Stimulated activated naive B cell treated with anti-CD40 and anti-IgM and Interleukin-4, amounts not matched to agents 10 μg/mL and 1 μg/mL and 100 μg/mL, for 72 hours (primary cell): Measurements from ENCODE around the gene DSCAML1.
"Not testable (repeated sequence)": the region's sequence is repeated elsewhere in the genome, so short reads cannot be mapped to it uniquely, and the experiment has no call there.

ENCODE experiments used
- ATAC-seq, 2 donors: fragments of 150-1000 bp; cut with Tn5 transposase; replicated peaks; 2 replicates each; pipeline ENCODE4 v1.10.0; 2021; ENCODE audit warnings: moderate library complexity in 1 of 2
- DNase-seq: peaks from one replicate; pipeline ENCODE4 v3.0.0; 2021
- H3K27ac Mint-ChIP-seq: one replicate; pipeline ENCODE4 v1.8.0; 2022; ENCODE audit warnings: mild to moderate bottlenecking, mixed read lengths
- H3K27me3 Mint-ChIP-seq, 2 donors: one replicate each; pipeline ENCODE4 v1.8.0; 2022; ENCODE audit warnings: mixed read lengths in 2 of 2
- H3K36me3 Mint-ChIP-seq, 2 donors: one replicate each; pipeline ENCODE4 v1.8.0; 2022; ENCODE audit warnings: mixed read lengths in 2 of 2, mild to moderate bottlenecking in 1 of 2
- H3K4me1 Mint-ChIP-seq, 2 donors: one replicate each; pipeline ENCODE4 v1.8.0; 2022; ENCODE audit warnings: mixed read lengths in 2 of 2, mild to moderate bottlenecking in 1 of 2
- H3K4me3 Mint-ChIP-seq, 2 donors: one replicate each; pipeline ENCODE4 v1.8.0; 2022; ENCODE audit warnings: mild to moderate bottlenecking in 2 of 2, mixed read lengths in 2 of 2, moderate library complexity in 1 of 2
- H3K9me3 Mint-ChIP-seq, 2 donors: one replicate each; pipeline ENCODE4 v1.8.0; 2022; ENCODE audit warnings: mixed read lengths in 2 of 2, mild to moderate bottlenecking in 1 of 2

Gene DSCAML1

GRCh38 chr11:117816846-117817367, 19.9 kb upstream of the DSCAML1 start:
- peaks cover 4 to 31% of the 10 kb centered on the region in 2 donors for H3K36me3 Mint-ChIP-seq
- ATAC-seq (peak in 1 of 2 donors; percentile 8), DNase-seq (no peak)
- H3K4me3 Mint-ChIP-seq, result peak overlapping the region; percentile 94 to 100
- peaks cover 0 to 2% of the 10 kb centered on the region in 2 donors for H3K9me3 Mint-ChIP-seq
- H3K4me1 Mint-ChIP-seq, result peaks cover 70 to 85% of the 10 kb centered on the region in 2 donors
- H3K27me3 Mint-ChIP-seq, result no peaks in the 10 kb centered on the region
- H3K27ac Mint-ChIP-seq, result peak overlapping the region; percentile 100

- ATAC-seq (no peak), DNase-seq (no peak)
- peak overlapping the region; percentile 94 to 100 for H3K4me3 Mint-ChIP-seq
- peaks cover 71 to 90% of the 10 kb centered on the region in 2 donors for H3K4me1 Mint-ChIP-seq
- peaks cover 5 to 38% of the 10 kb centered on the region in 2 donors for H3K36me3 Mint-ChIP-seq
- H3K27ac Mint-ChIP-seq, result peak overlapping the region; percentile 100
- H3K27me3 Mint-ChIP-seq, result no peaks in the 10 kb centered on the region
- peaks cover 0 to 2% of the 10 kb centered on the region in 2 donors for H3K9me3 Mint-ChIP-seq
Measured at GRCh38 chr11:117816151-117816741, 19.2 kb upstream of the DSCAML1 start.

DNA sequence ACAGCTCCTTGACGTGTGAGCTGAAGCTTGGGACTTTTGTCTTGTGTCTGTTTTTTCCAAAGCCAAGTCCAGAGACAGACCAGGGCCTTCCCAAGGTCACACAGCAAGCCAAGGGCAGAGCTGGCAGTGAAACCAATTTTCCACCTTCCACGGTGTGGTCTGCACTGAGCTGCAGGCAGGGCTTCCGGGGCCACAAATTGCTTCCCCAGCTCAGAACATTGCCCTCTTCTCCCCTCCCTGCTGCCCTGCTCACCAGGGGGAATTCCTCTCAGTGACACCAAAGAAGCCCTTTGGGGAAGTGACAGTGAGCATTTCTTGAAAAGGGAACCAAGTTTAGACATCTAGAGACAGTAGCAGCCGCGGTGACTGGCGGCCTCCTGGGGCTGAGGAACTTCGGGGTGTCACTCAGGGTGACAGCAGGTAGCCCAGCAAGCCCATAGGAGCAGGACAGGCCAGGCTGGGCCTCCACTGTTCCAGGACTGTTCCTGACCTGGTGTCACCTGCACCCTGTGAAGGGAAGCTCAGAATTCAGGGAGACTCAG, 18.3 kb upstream of the DSCAML1 start:
- DNase-seq (peak; percentile 88), ATAC-seq (peak; percentile 65 to 75)
- Mint-ChIP-seq H3K4me3 (peak overlapping the region; percentile 94 to 100), H3K27ac (peak overlapping the region; percentile 100), H3K27me3 (no peaks in the 10 kb centered on the region), H3K9me3 (peaks cover 0 to 2% of the 10 kb centered on the region in 2 donors), H3K36me3 (peaks cover 7 to 47% of the 10 kb centered on the region in 2 donors), H3K4me1 (peaks cover 78 to 94% of the 10 kb centered on the region in 2 donors)

- peaks cover 0 to 2% of the 10 kb centered on the region in 2 donors for H3K9me3 Mint-ChIP-seq
- peak; percentile 51 to 61 for ATAC-seq
- peaks cover 9 to 51% of the 10 kb centered on the region in 2 donors for H3K36me3 Mint-ChIP-seq
- peaks cover 78 to 94% of the 10 kb centered on the region in 2 donors for H3K4me1 Mint-ChIP-seq
- peak; percentile 90 for DNase-seq
- peak overlapping the region; percentile 100 for H3K27ac Mint-ChIP-seq
- H3K27me3 Mint-ChIP-seq, result no peaks in the 10 kb centered on the region
- peak overlapping the region; percentile 94 to 100 for H3K4me3 Mint-ChIP-seq
Measured at GRCh38 chr11:117814766-117815261, 17.8 kb upstream of the DSCAML1 start.

DNA sequence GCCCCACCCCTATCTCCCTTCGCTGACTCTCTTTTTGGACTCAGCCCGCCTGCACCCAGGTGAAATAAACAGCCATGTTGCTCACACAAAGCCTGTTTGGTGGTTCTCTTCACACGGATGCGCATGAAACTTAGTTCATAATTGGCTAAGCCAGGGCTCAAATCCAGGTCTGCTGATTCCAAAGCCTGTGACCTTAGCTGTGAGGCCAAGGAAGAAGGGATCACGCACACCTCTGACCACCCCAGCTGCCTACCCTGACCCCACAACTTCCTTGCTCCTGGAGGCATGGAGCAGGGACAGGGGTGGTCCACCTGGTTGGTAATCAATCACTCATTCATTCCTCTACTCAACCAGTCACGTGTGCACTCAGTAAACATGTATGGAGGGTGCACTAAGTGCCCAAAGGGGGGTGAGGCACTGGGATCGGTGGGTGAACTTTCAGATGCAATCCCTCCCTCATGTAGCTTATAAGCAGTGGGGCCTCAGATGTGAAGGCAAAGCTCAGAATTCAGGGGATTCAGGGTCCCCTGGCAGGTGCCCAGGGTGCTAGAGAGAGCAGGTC, 17.3 kb upstream of the DSCAML1 start:
- peaks cover 80 to 95% of the 10 kb centered on the region in 2 donors for H3K4me1 Mint-ChIP-seq

GRCh38 chr11:117810056-117810451, 13.0 kb upstream of the DSCAML1 start:
- Mint-ChIP-seq H3K4me1 (peaks cover 59 to 73% of the 10 kb centered on the region in 2 donors), H3K4me3 (peak overlapping the region in 1 of 2 donors; percentile 33), H3K27ac (peak overlapping the region; percentile 7), H3K36me3 (peaks cover 8 to 63% of the 10 kb centered on the region in 2 donors)
- H3K9me3 Mint-ChIP-seq, H3K27me3 Mint-ChIP-seq, ATAC-seq, DNase-seq: not testable (repeated sequence)

More for the DNA sequence above, 17.3 kb upstream of the DSCAML1 start:
- no peaks in the 10 kb centered on the region for H3K27me3 Mint-ChIP-seq
- H3K27ac Mint-ChIP-seq, result peak overlapping the region; percentile 100
- H3K9me3 Mint-ChIP-seq, result peaks cover 0 to 2% of the 10 kb centered on the region in 2 donors
- no peak for ATAC-seq
- peak overlapping the region; percentile 94 to 100 for H3K4me3 Mint-ChIP-seq
- no peak for DNase-seq
- peaks cover 9 to 54% of the 10 kb centered on the region in 2 donors for H3K36me3 Mint-ChIP-seq

DNA sequence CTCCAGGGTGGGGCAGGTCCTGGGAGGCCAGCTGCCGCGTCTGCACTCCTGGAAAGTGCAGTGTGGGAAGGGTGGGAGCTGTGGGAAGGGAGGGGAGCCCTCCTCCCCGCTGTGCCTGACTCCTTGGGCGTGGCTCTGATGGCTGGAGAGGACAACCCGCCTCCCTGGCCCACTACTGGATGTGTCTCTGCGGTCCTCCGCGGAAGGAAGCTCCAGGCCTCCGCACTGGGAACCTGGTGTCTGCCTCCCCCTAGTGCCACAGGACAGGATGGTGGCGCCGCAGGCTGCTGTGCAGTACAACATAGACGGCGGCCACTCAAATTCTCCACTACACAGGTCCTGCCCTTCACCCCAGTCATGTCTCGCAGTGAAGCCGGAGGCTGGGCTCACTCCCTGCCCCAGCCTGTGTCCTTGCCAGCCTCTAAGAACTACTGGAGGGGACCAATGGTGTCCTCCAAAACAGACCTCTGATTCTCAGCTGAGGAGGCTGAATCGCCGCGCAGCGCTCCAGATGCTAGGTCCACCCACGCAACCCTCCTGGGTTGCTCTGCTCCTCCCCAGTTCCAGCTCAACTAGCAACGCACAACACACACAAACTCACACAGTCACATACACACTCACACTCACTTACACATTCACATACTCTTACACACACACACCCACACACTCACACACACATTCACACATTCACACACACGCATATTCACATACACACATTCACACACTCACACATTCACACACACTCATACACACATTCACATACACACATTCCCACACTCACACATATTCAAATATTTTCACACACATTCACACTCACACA, 12.4 kb upstream of the DSCAML1 start:
- Mint-ChIP-seq H3K27ac (peak overlapping the region; percentile 7), H3K9me3 (no peaks in the 10 kb centered on the region), H3K36me3 (peaks cover 12 to 68% of the 10 kb centered on the region in 2 donors), H3K4me1 (peaks cover 53 to 66% of the 10 kb centered on the region in 2 donors), H3K27me3 (no peaks in the 10 kb centered on the region), H3K4me3 (peak overlapping the region; percentile 2 to 33)
- DNase-seq (no peak), ATAC-seq (peak; percentile 87 to 90)

DNA sequence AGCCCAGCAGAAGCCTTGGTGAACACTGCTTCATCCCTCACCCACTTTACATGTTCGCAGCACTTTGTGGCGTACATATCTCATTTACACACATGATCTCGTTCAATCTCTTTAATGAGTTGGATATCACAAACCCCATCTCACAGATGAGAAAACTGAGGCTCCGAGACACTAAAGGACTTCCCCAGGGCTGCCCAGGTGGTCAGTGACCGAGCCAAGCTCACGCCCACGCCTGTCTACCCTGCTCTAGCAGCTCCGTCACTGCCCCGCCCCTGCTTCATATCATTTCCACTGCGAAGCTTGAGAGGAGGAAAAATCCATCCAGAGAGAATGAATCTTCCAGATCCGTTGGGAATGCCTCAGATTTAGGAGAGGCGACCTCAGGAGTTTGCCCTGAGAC, 11.8 kb upstream of the DSCAML1 start:
- Mint-ChIP-seq H3K4me3 (peak overlapping the region in 1 of 2 donors; percentile 2), H3K27ac (peak overlapping the region; percentile 44), H3K9me3 (no peaks in the 10 kb centered on the region), H3K36me3 (peaks cover 11 to 68% of the 10 kb centered on the region in 2 donors), H3K4me1 (peaks cover 47 to 60% of the 10 kb centered on the region in 2 donors), H3K27me3 (no peaks in the 10 kb centered on the region)
- ATAC-seq (no peak), DNase-seq (no peak)

DNA sequence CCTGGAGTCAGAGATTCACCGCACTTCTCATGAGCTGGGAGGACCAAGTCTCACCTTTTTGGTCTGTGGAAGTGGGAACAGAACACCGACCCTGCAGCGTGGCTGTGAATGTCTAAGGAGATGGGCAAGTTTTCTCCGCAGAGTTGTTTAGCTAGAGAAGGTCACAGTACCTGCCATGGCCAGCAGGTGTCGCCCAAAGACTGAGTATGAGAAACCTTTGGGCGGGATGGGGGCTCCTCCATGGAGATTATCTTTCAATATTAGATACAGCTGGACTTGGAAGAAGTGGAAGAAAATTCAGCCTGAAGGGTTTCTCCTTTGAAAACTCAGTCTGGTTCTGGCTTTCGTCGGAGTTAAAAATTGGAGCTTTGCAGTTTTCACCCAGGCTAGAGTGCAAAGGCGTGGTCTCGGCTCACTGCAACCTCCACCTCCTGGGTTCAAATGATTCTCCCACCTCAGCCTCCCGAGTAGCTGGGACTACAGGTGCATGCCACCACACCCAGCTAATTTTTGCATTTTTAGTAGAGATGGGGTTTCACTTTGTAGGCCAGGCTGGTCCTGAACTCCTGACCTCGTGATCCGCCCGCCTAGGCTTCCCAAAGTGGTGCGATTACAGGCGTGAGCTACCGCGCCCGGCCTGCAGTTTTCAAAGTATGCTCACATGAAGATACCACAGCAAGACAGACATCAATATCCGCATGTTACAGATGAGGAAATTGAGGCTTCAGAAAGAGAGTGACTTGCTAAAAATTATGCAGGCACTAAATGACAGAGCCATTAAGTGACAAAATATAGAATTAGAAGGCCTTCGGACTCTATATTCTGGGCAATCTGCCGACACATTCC, 10.7 kb upstream of the DSCAML1 start:
- no peak for DNase-seq
- H3K4me3 Mint-ChIP-seq, result no peak overlapping the region
- no peaks in the 10 kb centered on the region for H3K9me3 Mint-ChIP-seq
- ATAC-seq, result peak; percentile 56 to 65
- no peak overlapping the region for H3K27ac Mint-ChIP-seq
- peaks cover 39 to 49% of the 10 kb centered on the region in 2 donors for H3K4me1 Mint-ChIP-seq
- H3K36me3 Mint-ChIP-seq, result peaks cover 11 to 66% of the 10 kb centered on the region in 2 donors
- H3K27me3 Mint-ChIP-seq, result no peaks in the 10 kb centered on the region

- Mint-ChIP-seq H3K27me3 (no peaks in the 10 kb centered on the region), H3K9me3 (no peaks in the 10 kb centered on the region), H3K4me1 (peaks cover 34 to 44% of the 10 kb centered on the region in 2 donors), H3K27ac (no peak overlapping the region), H3K4me3 (no peak overlapping the region), H3K36me3 (peaks cover 11 to 66% of the 10 kb centered on the region in 2 donors)
- ATAC-seq, result no peak
- no peak for DNase-seq
Measured at GRCh38 chr11:117806846-117807245, 9.8 kb upstream of the DSCAML1 start.

- no peaks in the 10 kb centered on the region for H3K9me3 Mint-ChIP-seq
- H3K27me3 Mint-ChIP-seq, result no peaks in the 10 kb centered on the region
- H3K27ac Mint-ChIP-seq, result no peak overlapping the region
- ATAC-seq (no peak), DNase-seq (no peak)
- peaks cover 21 to 27% of the 10 kb centered on the region in 2 donors for H3K4me1 Mint-ChIP-seq
- H3K36me3 Mint-ChIP-seq, result peaks cover 7 to 49% of the 10 kb centered on the region in 2 donors
- H3K4me3 Mint-ChIP-seq, result no peak overlapping the region
Measured at GRCh38 chr11:117805045-117805444, 8.0 kb upstream of the DSCAML1 start.

DNA sequence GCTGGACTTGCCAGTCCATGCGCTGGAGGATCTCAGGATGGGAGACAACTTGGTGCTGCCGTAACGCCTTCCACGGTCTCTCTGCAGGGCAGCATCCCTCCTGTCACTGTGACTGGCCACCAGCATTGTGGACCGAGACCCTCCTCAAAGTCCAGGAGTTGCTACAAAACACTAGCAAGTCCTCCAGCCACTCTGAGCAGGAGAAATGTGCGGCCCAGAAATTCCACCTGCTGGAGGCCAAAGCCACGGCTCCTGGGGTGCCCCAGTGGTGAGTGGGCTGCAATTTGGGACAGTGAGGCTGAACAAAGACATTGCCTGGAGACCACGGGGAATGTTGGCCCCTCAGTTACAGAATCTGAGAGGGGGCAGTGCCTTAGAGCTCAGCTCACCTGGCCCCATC, 6.9 kb upstream of the DSCAML1 start:
- H3K4me1 Mint-ChIP-seq, result peaks cover 10 to 15% of the 10 kb centered on the region in 2 donors
- no peaks in the 10 kb centered on the region for H3K9me3 Mint-ChIP-seq
- H3K27me3 Mint-ChIP-seq, result peaks cover 0 to 8% of the 10 kb centered on the region in 2 donors
- H3K36me3 Mint-ChIP-seq, result peaks cover 6 to 49% of the 10 kb centered on the region in 2 donors
- no peak overlapping the region for H3K4me3 Mint-ChIP-seq
- no peak for DNase-seq
- peak overlapping the region; percentile 16 for H3K27ac Mint-ChIP-seq
- no peak for ATAC-seq

DNA sequence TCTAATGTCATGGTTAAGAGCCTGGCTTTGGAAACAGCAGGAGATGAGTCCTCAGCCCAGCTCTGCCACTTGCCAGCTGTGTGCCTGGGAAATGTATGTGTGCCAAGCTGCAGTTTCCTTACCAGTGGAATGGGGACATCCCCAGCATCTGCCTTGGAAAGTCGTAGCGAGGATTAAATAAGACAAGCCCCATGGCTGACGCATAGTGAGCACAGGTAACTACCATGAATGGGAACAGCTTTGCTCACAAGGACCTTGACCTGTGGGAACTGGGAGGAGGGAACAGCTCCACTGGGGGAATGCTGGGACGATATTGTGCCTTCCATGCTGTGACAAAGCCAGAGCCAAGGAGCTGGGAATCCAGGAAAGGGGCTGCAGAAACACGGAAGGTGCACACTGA, 2.6 kb upstream of the DSCAML1 start:
- H3K36me3 Mint-ChIP-seq, result peaks cover 4 to 31% of the 10 kb centered on the region in 2 donors
- DNase-seq (no peak), ATAC-seq (no peak)
- peaks cover 14 to 23% of the 10 kb centered on the region in 2 donors for H3K4me1 Mint-ChIP-seq
- H3K27ac Mint-ChIP-seq, result no peak overlapping the region
- no peaks in the 10 kb centered on the region for H3K9me3 Mint-ChIP-seq
- H3K4me3 Mint-ChIP-seq, result no peak overlapping the region
- H3K27me3 Mint-ChIP-seq, result peaks cover 23 to 41% of the 10 kb centered on the region in 2 donors
